ENCODE measurements around the gene PTPN23.

Gene PTPN23

GRCh38 chr3:47407237-47407636, 26.4 kb downstream of the PTPN23 start:
- no peak for DNase-seq (ENCODE audit: low read depth)

GRCh38 chr3:47407896-47408838, 27.3 kb downstream of the PTPN23 start:
- no peak for DNase-seq (ENCODE audit: low read depth)

GRCh38 chr3:47408839-47409229, 28.0 kb downstream of the PTPN23 start:
- no peak for DNase-seq (ENCODE audit: low read depth)

GRCh38 chr3:47409284-47409683, 28.5 kb downstream of the PTPN23 start:
- DNase-seq (ENCODE audit: low read depth): no peak

- DNase-seq (ENCODE audit: low read depth): no peak
Observed at GRCh38 chr3:47409688-47410416, 29.0 kb downstream of the PTPN23 start.

GRCh38 chr3:47410417-47410720, 29.5 kb downstream of the PTPN23 start:
- DNase-seq (ENCODE audit: low read depth): no peak

- DNase-seq (ENCODE audit: low read depth): no peak
Observed at GRCh38 chr3:47410801-47411646, 30.2 kb downstream of the PTPN23 start.

GRCh38 chr3:47411696-47412452, 31.1 kb downstream of the PTPN23 start:
- DNase-seq (ENCODE audit: low read depth): no peak

GRCh38 chr3:47412453-47412756, 31.6 kb downstream of the PTPN23 start:
- DNase-seq (ENCODE audit: low read depth): no peak

GRCh38 chr3:47412842-47413520, 32.2 kb downstream of the PTPN23 start:
- no peak for DNase-seq (ENCODE audit: low read depth)

- DNase-seq (ENCODE audit: low read depth): no peak
Observed at GRCh38 chr3:47413751-47414150, 32.9 kb downstream of the PTPN23 start.

- no peak for DNase-seq (ENCODE audit: low read depth)
Observed at GRCh38 chr3:47414161-47414564, 33.3 kb downstream of the PTPN23 start.

- DNase-seq (ENCODE audit: low read depth): no peak
Observed at GRCh38 chr3:47414666-47415587, 34.1 kb downstream of the PTPN23 start.

GRCh38 chr3:47416041-47416440, 35.2 kb downstream of the PTPN23 start:
- DNase-seq (ENCODE audit: low read depth): no peak

- no peak for DNase-seq (ENCODE audit: low read depth)
Observed at GRCh38 chr3:47418167-47419082, 37.6 kb downstream of the PTPN23 start.

GRCh38 chr3:47419083-47420043, 38.5 kb downstream of the PTPN23 start:
- DNase-seq (ENCODE audit: low read depth): no peak

- no peak for DNase-seq (ENCODE audit: low read depth)
Observed at GRCh38 chr3:47420044-47420430, 39.2 kb downstream of the PTPN23 start.
